Measurements from ENCODE around the gene ARHGEF28.

GRCh38 chr5:73663161-73663859 lies 37.3 kb downstream of the ARHGEF28 start:
- no peak for TF ChIP-seq SUZ12 (IDR thresholded peaks at IDR 0.05; ENCODE audit: extremely low read depth, insufficient read depth, insufficient read length)
- TF ChIP-seq YY1 (IDR thresholded peaks at IDR 0.05; ENCODE audit: insufficient read depth, insufficient read length) = no peak
